Type B pancreatic cell (in vitro differentiated cells): ENCODE measurements around the gene TTC9C. TPM values are rescaled to one million over a fixed set of nuclear protein-coding genes. Genes with fewer than 3 reads are reported as not detected.

ENCODE experiments used
- DNase-seq: peaks from one replicate; pipeline ENCODE4 v3.0.0; 2021; ENCODE audit warnings: mixed read lengths; ENCODE audit not compliant: unreplicated experiment; ENCODE audit errors: extremely low spot score
- H3K27ac Mint-ChIP-seq: 2 replicates; pipeline ENCODE4 v1.8.0; 2021; ENCODE audit warnings: mild to moderate bottlenecking, mixed read lengths
- H3K27me3 Mint-ChIP-seq: 2 replicates; pipeline ENCODE4 v1.8.0; 2021; ENCODE audit warnings: mixed read lengths
- H3K36me3 Mint-ChIP-seq: 2 replicates; pipeline ENCODE4 v1.8.0; 2021; ENCODE audit warnings: mixed read lengths
- H3K4me1 Mint-ChIP-seq: one replicate; pipeline ENCODE4 v1.8.0; 2021; ENCODE audit warnings: mixed read lengths; ENCODE audit not compliant: unreplicated experiment
- H3K4me3 Mint-ChIP-seq: 2 replicates; pipeline ENCODE4 v1.8.0; 2021; ENCODE audit warnings: mild to moderate bottlenecking, mixed read lengths
- H3K9me3 Mint-ChIP-seq: 2 replicates; pipeline ENCODE4 v1.8.0; 2021; ENCODE audit warnings: mixed read lengths
- CTCF ChIP-seq: fragments of 200-600 bp; sonication (generic); conservative IDR thresholded peaks from 2 replicates; pipeline ENCODE4 v1.5.0; 2021; ENCODE audit warnings: antibody characterized with exemption, mild to moderate bottlenecking
- total RNA-seq: library from RNA; stranded (reverse); gene quantifications from 2 replicates; pipeline ENCODE4 v1.2.1, GENCODE V29; 2021; ENCODE audit warnings: low replicate concordance

The TTC9C gene
- total RNA-seq, 1 donor from 2014 or later = 39.0 TPM

GRCh38 chr11:62752177-62752785 is 24.0 kb downstream of the TTC9C start:
- no peak for TF ChIP-seq CTCF
- Mint-ChIP-seq H3K4me1 (peaks cover 10% of the 10 kb centered on the region), H3K27ac (no peak overlapping the region), H3K36me3 (peaks cover 14% of the 10 kb centered on the region), H3K4me3 (peak overlapping the region; percentile 36), H3K27me3 (no peaks in the 10 kb centered on the region), H3K9me3 (no peaks in the 10 kb centered on the region)
- DNase-seq = no peak

GRCh38 chr11:62752994-62753735 is 24.9 kb downstream of the TTC9C start:
- H3K4me3 Mint-ChIP-seq = peak overlapping the region; percentile 100
- no peaks in the 10 kb centered on the region for H3K9me3 Mint-ChIP-seq
- H3K27me3 Mint-ChIP-seq = no peaks in the 10 kb centered on the region
- H3K27ac Mint-ChIP-seq = peak overlapping the region; percentile 96
- no peak for TF ChIP-seq CTCF
- peaks cover 10% of the 10 kb centered on the region for H3K36me3 Mint-ChIP-seq
- no peak for DNase-seq
- peaks cover 10% of the 10 kb centered on the region for H3K4me1 Mint-ChIP-seq

GRCh38 chr11:62753736-62754603 is 25.7 kb downstream of the TTC9C start, which contains the start of gene ZBTB3:
ZBTB3 (minus strand) TSS chr11:62754160; CDS start chr11:62753664, 496 bp downstream.
- H3K27me3 Mint-ChIP-seq = no peaks in the 10 kb centered on the region
- peak; percentile 95 for DNase-seq
- H3K4me3 Mint-ChIP-seq = peak within 1 kb of the TSS; percentile 100
- no peaks in the 10 kb centered on the region for H3K9me3 Mint-ChIP-seq
- no peak for TF ChIP-seq CTCF
- H3K27ac Mint-ChIP-seq = peak within 1 kb of the TSS; percentile 96
- H3K36me3 Mint-ChIP-seq = peaks cover 8% of the 10 kb centered on the region
- peaks cover 10% of the 10 kb centered on the region for H3K4me1 Mint-ChIP-seq

- Mint-ChIP-seq H3K27ac (no peak overlapping the region), H3K27me3 (no peaks in the 10 kb centered on the region), H3K4me1 (peaks cover 10% of the 10 kb centered on the region), H3K4me3 (peak overlapping the region; percentile 74), H3K36me3 (peaks cover 5% of the 10 kb centered on the region), H3K9me3 (no peaks in the 10 kb centered on the region)
- no peak for TF ChIP-seq CTCF
- DNase-seq = no peak
Measured at GRCh38 chr11:62755086-62755615, 26.9 kb downstream of the TTC9C start.
